Stimulated activated CD8-positive, alpha-beta memory T cell treated with anti-CD3 and anti-CD28 coated beads, Interleukin-7, amount 100 ng/mL, for 4 hours (primary cell): ENCODE results near the gene CAPN9.

ENCODE experiments used
- DNase-seq, 2 donors: peaks; one replicate each; pipeline ENCODE4 v3.0.0-alpha.2; 2020; ENCODE audit warnings: low read depth in 2 of 2

Gene CAPN9

DNA sequence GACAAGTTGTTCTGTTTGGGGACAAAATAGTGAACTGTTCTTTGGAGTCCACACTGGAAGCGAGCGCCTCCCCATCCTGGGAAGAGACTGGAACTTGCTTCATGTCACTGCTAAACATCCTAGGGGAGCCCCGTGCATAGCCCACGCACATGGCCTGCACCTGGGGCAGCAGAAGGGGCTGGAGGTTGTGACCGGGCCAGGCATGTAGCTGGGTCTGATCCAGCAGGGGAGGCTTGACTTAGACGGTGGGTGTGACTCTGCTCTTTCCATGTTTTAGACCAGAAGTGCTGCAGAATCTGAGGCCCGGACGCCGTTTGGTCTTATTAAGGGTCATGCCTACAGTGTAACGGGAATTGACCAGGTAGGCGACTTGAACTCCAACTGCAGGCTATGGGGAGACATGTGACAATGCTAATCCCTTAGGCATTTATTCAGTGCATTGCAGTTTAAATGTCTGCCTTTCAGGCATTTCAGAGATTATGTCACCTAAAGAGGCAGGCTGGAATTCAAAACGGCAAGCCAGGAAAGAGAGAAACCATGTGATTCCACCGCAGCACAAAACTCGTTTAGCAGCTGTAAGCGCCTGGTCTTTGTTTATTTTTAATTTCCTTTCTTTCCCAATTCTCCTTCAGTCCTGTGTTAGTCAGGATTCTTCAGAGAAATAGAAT is 21.8 kb downstream of the CAPN9 start:
- no peak for DNase-seq

- DNase-seq: no peak
Observed at GRCh38 chr1:230770317-230770716, 23.1 kb downstream of the CAPN9 start.

DNA sequence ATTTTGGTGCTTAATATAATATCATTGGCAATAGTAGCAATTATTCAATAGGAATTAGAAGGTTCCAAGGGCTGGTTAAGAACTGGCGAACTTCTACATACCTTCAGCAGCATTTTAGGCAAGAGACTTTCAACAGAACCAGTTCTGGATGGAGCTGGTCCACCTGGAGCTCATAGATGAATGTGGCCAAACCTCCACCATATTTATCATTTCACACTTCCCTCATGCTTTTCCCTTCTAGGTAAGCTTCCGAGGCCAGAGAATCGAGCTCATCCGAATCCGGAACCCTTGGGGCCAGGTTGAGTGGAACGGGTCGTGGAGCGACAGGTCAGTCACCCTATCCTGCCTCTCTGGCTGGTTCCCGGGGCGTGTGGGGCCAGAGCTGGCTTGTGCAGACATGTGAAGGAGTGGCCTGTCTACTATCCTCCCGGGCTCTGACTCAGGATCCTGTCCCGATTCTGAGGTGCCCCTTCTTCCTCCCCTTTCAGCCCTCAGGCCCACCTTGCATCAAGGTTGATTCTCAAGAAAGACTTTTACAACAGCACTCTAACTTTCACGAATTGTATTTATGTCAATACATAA is 24.7 kb downstream of the CAPN9 start:
- no peak for DNase-seq

DNA sequence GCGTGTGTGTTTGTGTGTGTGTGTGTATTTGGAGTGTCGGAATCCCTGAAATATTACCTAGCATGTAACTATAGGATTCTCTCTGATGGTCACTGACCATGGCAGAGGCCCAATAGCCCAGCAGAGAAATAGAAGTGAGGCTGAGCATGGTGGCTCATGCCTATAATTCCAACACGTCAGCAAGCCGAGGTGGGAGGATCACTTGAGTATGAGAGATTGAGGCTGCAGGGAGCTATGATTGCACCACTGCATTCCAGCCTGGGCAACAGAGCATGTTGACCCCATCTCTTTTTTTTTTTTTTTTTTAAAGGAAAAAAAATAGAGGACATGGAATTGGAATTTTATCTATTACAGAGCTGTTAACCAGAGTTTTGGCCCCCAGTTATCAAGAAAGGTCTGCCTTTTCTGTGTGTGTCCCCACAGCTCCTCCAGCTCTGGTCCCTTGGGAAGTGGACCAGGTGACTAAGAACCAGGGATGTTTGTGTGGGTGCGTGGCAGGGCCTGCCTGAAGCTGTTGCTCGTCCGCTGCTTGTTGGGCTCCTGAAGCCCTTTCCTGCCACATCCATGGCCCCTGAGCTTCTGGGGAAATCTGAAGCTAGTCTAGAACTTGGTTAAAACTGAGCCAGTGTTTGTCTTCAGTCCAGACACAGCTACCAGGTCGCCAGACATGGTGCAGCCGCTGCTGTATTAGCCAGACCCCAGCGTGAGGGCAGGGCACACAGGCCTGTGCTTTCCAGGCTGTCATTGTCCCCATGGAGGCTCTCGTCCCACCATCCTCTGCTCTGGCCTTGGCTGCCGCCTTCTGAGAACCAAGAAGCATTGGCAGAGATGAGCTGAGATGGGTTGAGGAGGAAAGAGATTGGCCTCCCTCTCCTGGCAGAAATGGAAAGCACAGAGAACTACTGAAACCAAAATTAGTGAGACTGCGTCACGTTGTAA is 25.5 kb downstream of the CAPN9 start:
- DNase-seq: no peak

GRCh38 chr1:230773396-230774033 is 26.3 kb downstream of the CAPN9 start:
- no peak for DNase-seq

- DNase-seq: no peak
Observed at GRCh38 chr1:230778916-230779590, 31.9 kb downstream of the CAPN9 start.

DNA sequence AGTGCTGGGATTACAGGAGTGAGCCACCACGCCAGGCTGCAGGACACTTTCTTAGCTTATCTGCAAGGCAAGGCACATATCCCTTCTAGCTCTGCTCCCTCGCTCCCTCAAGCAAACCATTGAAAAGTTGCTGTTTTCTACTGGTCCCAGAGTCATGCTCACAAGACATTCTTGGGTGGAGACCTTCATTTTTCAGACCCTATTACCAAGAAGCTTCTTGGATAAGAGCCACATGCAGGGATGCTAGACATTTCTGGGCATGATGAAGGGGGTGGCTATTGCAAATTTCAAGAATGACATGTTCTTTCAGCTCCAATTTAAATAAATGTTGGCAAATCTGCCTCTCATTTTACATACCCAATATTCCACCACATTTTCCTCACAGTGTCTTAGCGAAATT is 33.9 kb downstream of the CAPN9 start:
- DNase-seq: no peak

GRCh38 chr1:230781594-230781993 is 34.4 kb downstream of the CAPN9 start:
- DNase-seq: no peak

DNA sequence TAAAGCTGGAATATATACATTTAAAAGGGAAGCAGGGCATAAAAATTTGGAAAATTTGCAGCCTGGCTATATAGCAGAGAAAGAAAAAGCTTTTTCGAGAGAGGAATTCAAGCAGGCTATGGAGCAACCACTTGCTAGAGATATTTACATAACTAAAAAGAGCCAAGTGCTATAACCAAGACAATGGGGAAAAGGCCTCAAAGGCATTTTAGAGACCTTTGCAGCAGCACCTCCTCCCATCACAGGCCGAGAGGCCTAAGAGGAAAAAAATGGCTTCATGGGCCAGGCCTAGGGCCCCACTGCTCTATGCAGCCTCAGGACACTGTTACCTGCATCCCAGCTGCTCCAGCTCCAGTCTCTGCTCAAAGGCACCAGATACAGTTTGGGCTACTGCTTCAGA is 37.0 kb downstream of the CAPN9 start:
- DNase-seq: no peak

GRCh38 chr1:230785636-230786384 is 38.6 kb downstream of the CAPN9 start:
- DNase-seq: no peak

GRCh38 chr1:230786385-230786753 is 39.2 kb downstream of the CAPN9 start:
- no peak for DNase-seq

DNA sequence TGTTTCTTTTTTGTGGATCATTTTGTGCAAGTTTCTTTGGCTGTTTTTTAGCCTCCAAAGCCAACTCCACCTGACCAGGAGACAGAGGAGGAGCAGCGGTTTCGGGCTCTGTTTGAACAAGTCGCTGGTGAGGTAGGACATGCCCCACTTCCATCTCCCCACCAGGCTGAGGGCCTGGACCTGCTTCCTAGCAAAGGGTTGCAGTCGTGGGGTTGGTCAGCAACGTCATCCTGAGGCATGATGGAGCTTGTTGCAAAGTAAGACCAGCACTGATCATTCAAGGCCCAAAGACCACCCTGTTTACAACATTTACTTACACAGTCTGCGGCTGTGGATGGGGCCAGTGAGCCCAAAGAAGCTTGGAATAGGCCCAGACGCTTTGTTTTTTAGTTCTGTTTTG is 40.3 kb downstream of the CAPN9 start:
- no peak for DNase-seq

DNA sequence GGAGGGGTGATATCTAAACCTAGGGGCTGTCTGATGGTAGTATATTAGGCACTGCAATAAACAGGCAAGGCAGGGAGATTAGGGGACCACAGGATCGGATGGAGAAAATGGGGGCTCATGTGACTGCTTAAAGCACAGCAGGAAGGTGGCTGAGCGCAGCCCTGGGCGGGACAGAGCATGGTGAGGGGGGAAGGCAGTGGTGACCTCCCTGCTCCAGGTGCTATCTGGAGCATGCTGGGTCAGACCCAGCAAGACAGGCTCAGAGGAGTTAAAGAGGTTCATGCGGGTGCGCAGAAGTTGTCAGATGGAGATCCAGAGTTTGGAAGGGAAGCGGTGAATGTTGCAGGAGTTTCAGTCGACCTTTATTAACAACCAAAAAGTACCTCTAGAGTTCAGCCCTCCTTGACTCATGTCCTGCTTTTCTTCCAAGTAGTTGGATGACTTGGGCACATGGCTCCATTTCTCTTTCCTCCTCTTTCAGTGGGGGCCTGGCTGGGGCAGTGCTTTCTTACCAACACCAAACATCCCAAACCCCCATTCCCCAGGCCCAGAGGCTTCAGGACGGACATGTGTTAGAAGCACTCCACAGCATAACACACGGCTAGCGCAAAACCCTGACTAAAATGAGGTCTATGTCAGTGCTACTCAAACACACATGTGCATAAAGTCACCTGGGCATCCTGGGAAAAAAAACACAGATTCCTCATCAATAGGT is 41.5 kb downstream of the CAPN9 start:
- no peak for DNase-seq

- no peak for DNase-seq
Observed at GRCh38 chr1:230790026-230790425, 42.8 kb downstream of the CAPN9 start.

DNA sequence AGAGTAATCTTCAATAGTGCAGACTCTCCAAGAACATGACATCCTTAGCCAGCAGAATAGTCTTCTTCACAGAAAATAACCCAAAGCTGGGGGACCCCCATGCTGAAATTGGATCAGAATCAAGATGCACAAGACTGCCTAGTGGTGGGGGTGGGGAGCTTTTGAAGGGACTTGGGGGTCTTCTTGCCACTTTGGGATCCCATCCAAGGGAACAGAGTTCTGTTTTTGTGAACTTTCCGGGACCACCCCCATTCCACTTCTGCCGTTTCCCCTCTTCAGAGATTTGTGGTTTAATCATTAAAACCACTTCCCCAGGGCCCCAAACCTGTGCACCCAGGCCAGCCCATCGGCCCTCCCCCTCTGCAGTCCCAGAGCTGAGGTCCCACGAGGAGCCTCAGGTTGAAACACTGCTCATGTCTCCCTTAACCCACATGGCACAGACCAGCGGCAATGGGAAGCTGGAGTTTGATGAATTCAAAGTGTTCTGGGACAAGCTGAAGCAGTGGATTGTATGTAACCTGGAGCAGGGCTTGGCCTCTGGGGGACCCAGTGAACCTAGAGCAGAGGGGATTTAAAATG is 44.9 kb downstream of the CAPN9 start:
- DNase-seq: no peak

DNA sequence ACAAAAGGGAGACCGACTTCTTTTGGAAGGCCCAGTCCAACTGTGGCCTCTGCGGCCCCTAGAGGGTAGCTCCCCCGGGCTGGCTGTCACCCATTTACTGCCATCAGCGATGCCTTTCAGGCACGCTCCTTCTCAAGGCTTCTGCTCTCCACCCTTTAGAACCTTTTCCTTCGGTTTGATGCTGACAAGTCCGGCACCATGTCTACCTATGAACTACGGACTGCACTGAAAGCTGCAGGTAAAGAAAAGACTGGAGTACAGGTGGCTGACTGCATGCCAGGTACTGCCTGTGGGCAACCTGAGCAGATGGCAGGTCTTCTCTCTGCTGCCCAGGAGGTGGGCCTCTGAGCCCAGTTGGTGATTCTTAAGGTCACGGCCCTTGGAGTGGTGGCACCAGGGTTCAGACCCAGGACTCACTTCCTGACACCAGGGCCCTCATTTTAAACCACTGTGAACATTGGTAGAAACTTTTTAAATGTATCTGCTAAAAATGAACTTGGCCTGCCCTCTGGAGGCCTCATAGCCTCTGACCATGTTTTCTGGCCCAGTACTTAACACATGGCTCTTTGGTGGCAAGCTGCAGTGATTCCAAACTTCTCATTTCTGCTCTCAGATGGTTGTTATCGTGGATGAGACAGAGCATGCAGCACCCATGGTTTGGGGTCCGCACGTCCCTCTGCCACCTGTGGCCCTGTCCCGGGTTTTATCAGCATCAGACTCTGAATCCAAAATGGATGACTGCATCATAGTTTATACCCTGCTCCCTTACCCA is 45.7 kb downstream of the CAPN9 start:
- DNase-seq: no peak

DNA sequence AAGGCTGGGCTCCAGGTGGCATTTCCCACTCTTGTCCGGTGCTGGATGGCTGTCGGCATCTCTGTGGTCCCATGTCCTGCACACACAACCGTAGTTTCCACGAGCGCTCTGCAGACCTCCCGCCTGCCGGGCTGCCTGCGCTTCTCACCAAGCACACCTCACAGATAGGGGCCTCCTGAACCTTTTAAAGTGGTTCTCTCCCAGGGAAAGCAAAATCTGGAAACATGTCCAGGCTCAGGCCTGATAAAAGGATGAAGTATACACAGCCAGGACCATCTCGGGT is 46.2 kb downstream of the CAPN9 start:
- DNase-seq: no peak

DNA sequence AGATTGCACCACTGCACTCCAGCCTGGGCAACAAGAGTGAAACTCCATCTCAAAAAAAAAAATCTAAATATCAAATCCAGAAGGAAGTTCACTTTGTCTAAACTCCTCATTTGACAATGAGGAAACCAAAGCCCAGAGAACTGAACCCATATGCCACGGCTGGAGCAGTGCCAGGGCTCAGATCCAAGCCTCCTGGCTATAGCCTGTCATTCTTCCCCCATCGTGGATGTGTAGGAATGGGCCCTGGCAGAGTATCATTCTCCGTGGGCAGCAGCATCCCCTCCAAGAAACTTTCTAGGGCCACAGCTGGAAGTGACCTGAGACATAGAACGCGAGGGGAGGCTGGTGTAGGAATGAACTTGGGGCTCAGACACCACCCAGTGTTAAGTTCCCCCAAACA is 47.2 kb downstream of the CAPN9 start:
- DNase-seq: no peak

DNA sequence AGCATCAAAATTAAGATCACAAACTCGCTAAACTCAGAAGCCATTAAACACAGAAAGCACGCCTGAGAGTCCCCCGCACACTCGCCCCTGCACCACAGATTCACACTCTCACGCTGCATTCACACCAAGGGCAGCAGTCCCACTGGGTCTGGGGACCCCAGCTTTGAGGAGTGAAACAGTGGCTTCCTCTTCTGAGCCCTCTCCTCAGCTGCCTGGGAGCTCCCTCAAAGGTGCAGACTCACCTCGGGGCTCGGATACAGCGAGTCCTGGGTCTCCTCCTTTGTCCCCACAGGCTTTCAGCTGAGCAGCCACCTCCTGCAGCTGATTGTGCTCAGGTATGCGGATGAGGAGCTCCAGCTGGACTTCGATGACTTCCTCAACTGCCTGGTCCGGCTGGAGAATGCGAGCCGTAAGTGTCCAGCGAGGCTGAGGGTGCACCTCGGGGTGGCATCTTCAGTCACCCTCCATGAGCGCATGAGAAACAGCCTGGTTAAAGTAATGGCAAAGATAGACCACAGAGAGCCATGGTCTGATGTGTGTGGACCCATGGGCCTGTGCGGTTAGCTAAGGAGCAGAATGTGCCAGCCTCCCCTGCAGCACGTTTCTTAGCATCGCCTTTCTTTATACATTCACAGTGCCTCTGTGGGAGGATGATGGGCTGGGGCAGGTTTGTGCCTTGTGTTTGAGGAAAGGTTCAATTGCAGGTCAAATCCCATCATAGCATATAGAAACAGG is 47.9 kb downstream of the CAPN9 start:
- no peak for DNase-seq
